GM21786 (cell line): ENCODE measurements around the gene ITGAD.
"Not testable (repeated sequence)": the region's sequence is repeated elsewhere in the genome, so short reads cannot be mapped to it uniquely, and the experiment has no call there.

Source experiments
- ATAC-seq: cut with Tn5 transposase; IDR thresholded peaks from one replicate; pipeline ENCODE4 v1.9.1; 2021; ENCODE audit not compliant: unreplicated experiment

The ITGAD gene

DNA sequence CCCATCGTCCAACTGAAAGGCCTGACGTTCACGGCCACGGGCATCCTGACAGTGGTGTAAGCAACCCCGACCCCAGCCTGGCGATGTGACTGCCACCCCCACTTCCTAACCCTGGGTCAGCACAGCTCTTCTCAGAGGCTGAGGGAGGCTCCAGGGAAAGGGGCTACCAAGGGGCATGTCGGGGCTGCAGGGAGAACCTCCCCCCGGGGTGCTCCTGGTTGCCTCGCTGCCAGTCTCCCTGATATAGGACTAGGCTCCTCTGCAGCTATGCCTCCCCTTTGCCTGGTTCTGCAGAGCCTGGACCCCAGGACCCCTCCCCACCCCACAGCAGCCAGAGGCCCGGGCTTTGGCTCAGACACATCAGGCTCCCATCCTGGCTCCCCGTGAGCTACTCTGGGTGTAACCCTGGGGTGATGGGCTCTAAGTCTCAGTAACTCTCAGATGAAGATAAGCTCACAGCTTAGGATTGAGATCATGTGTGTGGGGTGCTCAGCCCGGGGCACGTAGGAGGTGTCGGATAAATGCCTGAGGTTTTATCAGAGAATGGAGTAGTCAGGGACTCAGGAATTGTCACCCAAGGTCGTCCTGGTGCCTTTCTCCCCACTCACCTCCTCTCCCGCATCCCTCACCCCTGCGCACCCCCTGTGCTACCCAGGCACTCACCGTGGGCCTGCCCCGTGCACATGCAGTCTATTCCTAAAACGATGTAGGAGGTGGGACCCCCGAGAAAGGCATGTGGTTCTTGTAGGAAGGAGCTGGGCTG lies 10.6 kb downstream of the ITGAD start:
- no peak for ATAC-seq

DNA sequence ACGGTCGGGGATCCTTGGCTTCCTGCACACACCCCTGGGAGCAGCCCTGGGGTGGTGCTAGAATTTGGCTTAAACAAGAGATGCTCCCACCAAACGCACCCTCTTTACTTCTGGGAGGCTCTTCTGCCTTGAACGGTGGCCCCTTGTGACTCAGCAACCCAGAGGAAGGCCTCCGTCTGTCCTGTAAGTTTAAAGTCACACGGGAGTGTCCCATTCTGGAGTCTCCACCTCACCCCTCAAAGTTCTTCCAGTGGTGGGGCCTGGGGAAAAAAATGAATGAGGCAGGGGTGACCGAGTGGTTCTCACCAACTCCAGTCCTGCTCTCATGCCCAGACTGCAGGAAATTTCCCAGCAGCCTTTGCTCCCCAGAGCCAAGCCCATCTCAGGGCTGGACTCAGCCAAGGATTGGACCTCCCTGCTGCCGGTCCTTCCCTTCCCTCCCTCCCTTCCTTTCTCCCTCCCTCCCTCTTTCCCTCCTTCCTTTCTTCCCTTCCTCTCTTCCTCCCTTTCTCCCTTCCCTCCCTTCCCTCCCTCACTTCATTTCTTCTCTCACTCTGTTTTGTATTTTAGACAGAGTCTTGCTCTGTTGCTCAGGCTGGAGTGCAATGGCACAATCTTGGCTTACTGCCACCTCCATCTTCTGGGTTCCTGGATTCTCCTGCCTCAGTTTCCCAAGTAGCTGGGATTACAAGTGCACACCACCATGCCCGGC lies 11.4 kb downstream of the ITGAD start:
- no peak for ATAC-seq

DNA sequence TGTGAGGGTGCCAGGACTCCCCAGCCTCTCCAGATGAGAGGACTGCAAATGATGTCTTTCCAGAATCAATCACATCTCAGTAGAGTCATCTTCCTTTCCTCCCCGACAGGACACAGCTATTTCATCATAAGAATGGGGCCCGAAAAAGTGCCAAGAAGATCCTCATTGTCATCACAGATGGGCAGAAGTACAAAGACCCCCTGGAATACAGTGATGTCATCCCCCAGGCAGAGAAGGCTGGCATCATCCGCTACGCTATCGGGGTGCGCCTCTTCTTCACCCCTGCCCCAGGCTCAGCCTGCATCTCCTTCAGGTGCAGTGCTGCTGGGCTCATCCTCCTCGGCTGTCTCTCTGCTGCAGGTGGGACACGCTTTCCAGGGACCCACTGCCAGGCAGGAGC lies 14.3 kb downstream of the ITGAD start:
- no peak for ATAC-seq

DNA sequence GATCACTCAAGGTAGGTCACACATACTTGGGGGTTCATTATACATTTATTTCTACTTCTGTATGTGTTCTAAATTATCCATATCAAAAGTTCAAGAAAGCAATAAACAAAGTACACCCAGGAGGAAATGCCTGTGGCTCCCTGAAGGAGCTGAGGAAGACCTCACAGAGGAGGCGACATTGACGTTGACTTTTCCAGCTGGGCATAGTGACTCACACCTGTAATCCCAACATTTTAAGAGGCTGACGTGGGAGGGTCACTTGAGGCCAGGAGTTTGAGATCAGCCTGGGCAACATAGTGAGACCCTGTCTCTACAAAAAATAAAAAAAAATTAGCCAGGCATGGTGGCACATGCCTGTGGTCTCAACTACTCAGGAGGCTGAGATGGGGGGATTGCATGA lies 16.3 kb downstream of the ITGAD start:
- ATAC-seq, result no peak

DNA sequence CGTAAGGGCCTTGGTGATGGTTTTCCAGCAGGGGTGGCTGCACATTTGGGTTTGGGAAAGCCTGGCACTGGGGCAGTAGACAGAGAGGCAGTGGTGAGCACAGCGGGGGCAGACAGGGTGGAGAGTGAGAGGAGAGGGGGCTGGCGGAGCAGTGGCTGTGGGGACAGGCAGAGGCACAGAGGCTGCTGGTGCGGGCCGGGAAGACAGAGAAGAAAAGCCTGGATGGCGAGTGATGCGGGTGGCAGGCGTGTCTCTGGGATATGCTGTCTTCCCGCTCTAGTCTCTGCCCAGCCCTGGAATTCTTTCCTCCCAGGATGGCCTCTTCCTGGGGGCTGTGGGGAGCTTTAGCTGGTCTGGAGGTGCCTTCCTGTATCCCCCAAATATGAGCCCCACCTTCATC lies 16.9 kb downstream of the ITGAD start:
- ATAC-seq, result no peak

DNA sequence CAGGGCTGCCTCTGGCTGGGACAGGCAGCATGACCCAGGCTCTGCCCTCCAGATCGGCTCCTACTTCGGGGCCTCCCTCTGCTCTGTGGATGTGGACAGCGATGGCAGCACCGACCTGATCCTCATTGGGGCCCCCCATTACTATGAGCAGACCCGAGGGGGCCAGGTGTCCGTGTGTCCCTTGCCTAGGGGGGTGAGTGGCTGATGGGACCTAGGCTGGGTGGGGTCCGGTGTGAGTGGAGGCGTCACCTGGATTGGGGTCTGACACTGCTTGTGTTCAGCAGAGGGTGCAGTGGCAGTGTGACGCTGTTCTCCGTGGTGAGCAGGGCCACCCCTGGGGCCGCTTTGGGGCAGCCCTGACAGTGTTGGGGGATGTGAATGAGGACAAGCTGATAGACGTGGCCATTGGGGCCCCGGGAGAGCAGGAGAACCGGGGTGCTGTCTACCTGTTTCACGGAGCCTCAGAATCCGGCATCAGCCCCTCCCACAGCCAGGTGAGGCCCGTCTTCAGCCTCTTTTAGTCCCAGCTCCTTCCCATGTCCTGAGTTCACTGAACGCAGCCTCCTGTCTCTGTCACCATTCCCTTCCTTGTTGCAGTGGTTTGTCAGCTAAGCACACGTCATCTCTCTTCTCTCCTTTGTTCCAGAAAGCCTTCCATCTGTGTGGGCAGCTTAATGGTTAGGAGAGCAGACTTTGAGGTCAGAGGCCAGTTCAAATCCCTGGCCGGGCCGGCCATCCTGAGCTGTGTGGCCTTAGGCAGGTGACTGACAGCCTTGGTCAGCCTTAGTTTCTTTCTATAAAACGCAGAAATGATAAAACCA lies 18.1 kb downstream of the ITGAD start:
- ATAC-seq, result no peak

DNA sequence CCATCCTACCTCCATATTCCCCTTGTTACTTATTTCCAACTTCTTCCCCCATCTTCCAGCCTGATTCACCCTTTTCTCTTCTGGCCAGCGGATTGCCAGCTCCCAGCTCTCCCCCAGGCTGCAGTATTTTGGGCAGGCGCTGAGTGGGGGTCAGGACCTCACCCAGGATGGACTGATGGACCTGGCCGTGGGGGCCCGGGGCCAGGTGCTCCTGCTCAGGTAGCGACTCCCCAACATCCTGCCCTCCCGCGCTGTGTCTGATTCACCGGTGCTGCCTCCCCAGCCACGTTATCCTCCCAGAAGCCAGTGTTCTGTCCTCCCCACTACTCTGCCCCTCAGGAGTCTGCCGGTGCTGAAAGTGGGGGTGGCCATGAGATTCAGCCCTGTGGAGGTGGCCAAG lies 19.6 kb downstream of the ITGAD start:
- no peak for ATAC-seq

DNA sequence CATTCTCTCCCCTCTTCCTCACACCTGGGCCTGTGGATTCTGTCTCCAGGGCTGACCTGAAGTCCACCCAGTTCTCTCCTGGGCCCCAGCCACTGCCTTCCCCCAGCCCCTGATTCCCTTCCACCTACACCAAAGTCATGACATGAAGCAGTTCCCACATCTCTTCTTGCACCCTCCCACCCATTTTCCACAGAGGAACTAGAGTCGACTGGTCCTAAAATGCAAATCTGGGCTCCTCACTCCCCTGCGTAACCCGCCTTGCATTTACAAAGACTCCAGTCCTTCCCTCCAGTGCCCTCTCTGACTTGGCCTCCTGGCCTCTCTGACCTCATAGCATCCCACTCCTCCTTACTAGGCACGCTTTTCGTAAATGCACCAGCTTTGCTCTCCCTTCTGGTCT lies 20.2 kb downstream of the ITGAD start:
- ATAC-seq, result no peak

DNA sequence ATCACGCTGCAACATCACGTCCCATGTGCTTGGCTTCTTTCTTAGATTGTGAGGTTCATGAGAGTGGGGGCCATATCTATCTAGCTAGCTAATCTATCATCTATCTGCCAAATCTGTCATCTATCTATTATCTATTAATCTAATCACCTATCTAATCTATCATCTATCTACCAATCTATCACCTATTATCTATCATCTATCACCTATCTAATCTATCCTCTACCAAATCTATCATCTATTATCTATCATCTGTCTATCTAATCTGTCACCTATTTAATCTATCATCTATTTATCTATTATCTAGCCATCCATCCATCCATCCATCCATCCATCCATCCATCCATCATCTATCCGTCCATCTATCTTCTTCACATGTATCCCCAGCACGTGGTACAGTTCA lies 20.8 kb downstream of the ITGAD start:
- ATAC-seq, result no peak

DNA sequence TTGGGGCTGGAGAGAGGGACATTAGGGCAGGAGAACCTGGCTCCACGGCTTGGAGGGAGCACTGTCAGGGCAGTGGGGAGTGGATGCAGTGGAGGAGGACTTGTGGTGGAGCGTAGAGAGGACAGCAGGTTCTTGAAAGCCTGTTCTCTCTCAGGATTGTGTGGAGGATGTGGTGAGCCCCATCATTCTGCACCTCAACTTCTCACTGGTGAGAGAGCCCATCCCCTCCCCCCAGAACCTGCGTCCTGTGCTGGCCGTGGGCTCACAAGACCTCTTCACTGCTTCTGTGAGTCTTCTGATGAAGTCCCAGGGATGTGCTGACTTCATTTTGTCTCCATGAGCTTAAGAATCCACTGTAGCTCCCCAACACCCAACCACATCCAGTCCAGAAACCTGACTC lies 21.6 kb downstream of the ITGAD start:
- ATAC-seq, result no peak

DNA sequence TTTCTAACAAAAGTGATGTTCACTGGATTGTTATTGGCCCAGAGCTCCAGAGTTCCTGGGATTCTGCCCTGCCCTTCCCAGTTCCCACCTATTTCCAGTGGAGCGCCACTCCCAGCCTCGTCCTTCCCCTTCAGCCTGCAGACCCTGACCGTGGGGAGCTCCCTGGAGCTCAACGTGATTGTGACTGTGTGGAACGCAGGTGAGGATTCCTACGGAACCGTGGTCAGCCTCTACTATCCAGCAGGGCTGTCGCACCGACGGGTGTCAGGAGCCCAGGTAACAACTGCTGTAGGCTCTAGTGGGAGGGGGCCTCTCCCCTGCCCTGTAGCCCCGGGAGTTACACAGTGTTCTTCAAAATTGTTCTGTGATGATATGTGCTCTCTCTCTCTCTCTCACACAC lies 23.2 kb downstream of the ITGAD start:
- no peak for ATAC-seq

DNA sequence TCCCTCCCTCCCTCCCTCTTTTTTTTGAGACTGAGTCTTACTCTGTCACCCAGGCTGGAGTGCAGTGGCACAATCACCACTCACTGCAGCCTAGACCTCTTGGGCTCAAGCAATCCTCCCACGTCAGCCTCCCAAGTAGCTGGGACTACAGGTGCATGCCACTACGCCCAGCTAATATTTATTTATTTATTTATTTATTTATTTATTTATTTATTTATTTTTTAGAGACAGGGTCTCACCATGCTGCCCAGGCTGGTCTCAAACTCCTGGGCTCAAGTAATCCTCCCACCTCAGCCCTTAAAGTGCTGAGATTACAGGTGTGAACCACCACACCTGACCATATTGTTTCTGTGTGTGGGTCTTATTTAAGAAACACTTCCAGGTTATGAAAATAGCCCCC lies 23.9 kb downstream of the ITGAD start:
- ATAC-seq, result not testable (repeated sequence)

DNA sequence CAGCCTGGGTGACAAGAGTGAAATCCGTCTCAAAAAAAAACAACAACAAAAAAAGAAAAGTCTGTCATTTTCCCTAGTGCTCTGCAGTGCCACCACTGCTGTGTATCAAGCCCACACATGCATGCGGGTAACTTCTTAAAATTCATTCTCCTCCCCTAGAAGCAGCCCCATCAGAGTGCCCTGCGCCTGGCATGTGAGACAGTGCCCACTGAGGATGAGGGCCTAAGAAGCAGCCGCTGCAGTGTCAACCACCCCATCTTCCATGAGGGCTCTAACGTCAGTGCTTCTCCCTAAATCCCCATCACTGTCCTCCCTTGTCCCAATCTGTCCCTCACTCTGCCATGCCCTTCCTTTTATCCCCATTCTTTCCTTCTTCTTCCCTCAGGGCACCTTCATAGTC lies 24.8 kb downstream of the ITGAD start:
- no peak for ATAC-seq

DNA sequence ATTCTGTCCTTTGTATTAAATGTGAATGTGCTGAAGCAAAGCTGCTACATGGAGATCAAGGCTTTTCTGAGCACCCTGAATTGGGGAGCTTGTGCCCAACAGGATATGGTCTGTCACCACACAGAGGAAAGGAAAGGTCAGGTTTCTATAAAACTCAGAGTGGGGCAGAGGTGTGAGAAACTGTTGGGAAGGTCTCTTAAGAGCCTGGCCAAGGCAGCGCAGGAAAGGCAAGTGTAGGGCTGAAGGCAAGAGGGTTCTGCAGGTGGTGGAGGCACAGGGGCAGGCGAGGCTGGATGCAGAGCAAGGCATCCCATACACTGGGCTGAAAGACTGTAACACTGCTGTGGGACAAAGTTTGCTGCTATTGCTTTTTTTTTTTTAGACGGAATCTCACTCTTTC lies 26.9 kb downstream of the ITGAD start:
- no peak for ATAC-seq

DNA sequence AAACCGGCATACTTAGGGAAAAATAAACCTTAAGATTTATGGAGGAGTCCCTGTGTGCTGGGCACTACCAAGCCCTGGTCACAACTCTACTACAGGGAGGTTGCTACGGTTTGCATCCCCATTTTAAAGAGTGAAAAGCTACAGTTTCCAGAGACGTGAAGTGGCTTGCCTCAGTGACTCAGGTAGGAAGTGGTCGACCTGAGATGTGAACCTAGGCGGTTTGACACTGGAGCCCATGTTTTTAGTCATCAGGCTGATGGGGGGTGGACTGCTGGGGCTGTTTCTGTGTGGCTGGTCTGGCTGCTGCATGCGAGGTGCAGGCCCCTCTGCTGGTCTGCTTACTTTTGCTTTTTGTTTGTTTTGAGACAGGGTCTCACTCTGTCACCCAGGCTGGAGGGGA lies 28.5 kb downstream of the ITGAD start:
- no peak for ATAC-seq

DNA sequence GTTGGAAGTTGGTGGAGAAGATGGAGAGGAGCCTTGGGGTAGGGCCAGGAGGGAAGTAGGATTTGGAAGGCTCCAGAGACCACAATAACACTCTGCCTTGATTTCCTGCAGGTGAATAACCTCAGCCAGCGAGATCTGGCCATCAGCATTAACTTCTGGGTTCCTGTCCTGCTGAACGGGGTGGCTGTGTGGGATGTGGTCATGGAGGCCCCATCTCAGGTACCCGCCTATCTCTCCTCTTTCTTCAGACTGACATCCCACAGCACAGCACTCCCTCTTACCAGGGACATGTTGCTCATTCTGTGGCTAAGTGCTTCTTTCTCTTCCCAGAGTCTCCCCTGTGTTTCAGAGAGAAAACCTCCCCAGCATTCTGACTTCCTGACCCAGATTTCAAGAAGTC lies 30.1 kb downstream of the ITGAD start:
- ATAC-seq, result no peak

DNA sequence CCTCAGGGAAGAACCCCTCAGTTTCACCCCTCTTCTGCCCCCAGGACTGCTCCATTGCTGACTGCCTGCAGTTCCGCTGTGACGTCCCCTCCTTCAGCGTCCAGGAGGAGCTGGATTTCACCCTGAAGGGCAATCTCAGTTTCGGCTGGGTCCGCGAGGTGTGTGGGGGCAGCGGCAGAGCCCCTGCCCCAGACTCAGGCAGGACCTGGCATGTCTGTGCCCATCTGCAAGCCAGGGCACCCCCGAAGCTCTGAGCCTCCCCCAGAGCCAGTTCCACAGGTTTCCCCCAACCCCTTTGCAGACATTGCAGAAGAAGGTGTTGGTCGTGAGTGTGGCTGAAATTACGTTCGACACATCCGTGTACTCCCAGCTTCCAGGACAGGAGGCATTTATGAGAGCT lies 30.7 kb downstream of the ITGAD start:
- no peak for ATAC-seq

DNA sequence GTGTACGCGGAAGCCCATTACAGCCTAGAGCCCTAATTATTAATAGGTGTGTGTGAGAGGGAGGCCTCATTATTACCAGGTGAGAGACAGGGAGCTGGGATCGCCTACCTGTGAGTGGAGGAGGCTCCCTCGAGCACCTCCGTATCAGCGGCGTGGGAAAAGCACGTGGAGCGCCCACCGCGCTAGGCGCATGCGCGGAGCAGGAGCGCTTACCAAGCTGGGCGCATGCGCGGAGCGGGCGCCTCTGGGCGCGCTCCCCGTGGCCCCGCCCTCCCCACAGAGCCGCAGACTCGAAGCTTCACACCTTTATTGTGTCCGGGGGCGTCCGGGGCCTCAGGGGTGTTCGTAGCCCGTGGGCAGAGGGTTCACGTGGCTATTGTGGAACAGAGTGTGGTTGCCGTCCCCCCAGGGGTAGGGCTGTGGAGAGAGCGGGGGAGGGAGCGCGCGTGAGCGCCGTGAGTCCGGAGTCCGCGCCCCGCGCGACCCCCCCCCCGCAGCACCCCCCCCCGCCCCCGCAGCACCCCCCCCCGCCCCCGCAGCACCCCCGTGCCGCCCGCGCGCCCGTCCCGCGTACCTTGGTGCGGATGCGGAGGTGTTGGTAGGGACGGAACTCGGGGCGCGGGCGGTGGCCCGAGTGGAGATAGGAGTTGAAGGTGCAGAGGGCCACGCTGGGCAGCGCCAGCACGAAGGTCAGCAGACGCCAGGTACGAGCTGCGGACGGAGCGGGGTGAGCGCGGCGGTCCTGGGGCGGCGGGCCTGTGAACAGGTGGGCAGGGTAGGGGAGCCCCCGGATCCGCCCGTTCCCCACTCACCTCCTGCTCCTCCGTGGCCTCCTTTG lies 34.5 kb downstream of the ITGAD start:
- no peak for ATAC-seq

DNA sequence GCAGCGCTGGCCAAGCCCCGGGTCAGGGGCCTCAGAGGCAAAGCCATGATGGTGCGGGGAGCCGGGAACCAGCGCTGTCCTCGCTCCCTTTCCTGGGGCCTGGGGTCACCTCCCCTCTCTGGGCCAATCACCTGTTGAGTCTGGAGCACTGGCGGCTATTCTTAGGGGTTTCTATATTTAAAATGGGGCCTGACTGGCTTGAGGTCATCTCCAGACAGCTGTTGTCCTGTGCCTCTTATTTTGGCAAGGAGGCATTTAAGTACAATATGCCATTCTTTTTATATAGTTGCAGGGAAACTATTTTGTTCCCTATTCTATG lies 35.1 kb downstream of the ITGAD start, which contains the start of gene COX6A2:
COX6A2 (minus strand) TSS at position 82 of the 319 bp plus-strand sequence; CDS start at position 47, 35 bp downstream.
- ATAC-seq, result no peak

DNA sequence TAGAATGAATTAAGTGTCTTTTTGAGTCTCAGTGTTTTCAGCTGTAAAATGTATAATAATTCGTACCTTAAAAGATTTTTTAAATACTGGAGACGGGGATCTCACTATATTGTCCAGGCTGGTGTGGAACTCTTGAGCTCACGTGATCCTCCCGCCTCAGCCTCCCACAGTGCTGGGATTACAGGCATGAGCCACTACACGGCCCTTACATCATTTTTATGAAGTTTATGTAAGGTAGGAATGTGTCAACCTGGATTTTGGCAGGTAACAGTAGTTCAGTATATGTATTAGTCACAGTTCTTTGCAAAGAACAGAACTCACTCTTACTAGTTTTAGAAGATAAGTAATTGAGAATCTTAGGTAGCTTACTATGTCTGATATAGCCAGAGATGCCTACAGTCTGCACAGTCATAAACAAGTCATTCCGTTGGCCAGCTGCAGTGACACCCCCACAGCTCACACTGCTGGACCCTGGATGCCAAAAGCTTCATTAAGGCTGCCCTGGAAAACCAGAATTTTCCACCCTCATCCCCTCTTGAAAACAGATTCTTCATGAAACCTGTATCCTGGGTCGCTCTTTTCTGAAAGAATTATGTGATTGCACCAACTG lies 35.6 kb downstream of the ITGAD start:
- ATAC-seq, result no peak

DNA sequence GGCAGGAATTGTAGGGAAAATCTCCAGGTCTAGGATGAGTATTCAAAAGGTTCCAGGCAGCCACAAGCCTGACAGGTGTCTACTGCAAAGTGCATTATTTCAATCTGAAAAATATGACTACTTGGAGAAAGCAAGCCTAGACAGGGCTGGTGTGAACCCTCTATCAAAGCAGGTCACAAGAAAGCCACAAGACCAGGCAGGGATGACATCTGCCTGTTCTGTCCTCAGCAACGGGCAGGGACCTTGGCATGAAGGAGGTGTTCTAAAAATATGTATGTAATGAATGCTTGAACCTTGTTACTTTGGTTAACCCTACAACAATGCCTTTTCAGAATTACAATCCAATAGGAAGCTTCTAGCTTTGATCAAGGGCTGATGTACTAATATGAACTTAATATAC lies 36.2 kb downstream of the ITGAD start:
- ATAC-seq, result no peak
